HUES48 (cell line): ENCODE measurements around the gene CREB1.
"Not testable (repeated sequence)": the region's sequence is repeated elsewhere in the genome, so short reads cannot be mapped to it uniquely, and the experiment has no call there.

Source experiments
- H3K27ac ChIP-seq: one replicate; pipeline ENCODE4 v1.7.0; 2013; ENCODE audit warnings: low read depth, low read length, inconsistent platforms
- H3K27me3 ChIP-seq: 2 replicates; pipeline ENCODE4 v1.6.1; 2013; ENCODE audit warnings: mild to moderate bottlenecking, low read length; ENCODE audit not compliant: control insufficient read depth, insufficient read depth
- H3K36me3 ChIP-seq: 2 replicates; pipeline ENCODE4 v1.6.1; 2013; ENCODE audit warnings: low read length; ENCODE audit not compliant: control insufficient read depth, insufficient read depth
- H3K4me1 ChIP-seq: 2 replicates; pipeline ENCODE4 v1.6.1; 2013; ENCODE audit warnings: mild to moderate bottlenecking, low read length; ENCODE audit not compliant: control insufficient read depth, insufficient read depth
- H3K4me3 ChIP-seq: 2 replicates; pipeline ENCODE4 v1.5.1; 2013; ENCODE audit warnings: mild to moderate bottlenecking, low read depth, low read length
- H3K9ac ChIP-seq: 2 replicates; pipeline ENCODE4 v1.6.1; 2013; ENCODE audit warnings: mild to moderate bottlenecking, low read depth, low read length, moderate library complexity
- H3K9me3 ChIP-seq: 2 replicates; pipeline ENCODE4 v1.6.1; 2013; ENCODE audit warnings: low read length; ENCODE audit not compliant: control insufficient read depth, insufficient read depth

The CREB1 gene

DNA sequence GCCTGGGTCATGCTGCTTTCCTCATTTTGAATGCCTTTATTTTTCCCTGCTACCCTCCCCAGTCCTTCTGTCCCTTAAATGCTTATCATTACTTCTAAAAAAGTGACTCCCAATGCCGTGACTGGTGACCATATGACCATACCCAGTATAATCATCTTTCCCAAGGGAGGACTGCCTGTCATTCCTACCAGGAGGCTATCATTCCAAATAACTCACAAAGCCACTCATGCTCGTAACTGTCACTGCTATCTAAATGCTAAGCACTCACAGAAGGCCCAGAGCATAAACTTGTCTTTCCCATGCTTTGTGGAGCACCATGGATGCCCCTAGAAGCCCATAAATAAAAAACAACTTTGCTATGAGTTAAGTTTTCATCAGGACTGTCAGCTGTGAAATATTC is 38.7 kb upstream of the CREB1 start:
- Histone ChIP-seq H3K27me3 (no peaks in the 10 kb centered on the region), H3K27ac (no peak overlapping the region), H3K4me1 (peaks cover 8% of the 10 kb centered on the region), H3K36me3 (no peaks in the 10 kb centered on the region), H3K9me3 (no peaks in the 10 kb centered on the region), H3K4me3 (no peak overlapping the region), H3K9ac (no peak overlapping the region)

DNA sequence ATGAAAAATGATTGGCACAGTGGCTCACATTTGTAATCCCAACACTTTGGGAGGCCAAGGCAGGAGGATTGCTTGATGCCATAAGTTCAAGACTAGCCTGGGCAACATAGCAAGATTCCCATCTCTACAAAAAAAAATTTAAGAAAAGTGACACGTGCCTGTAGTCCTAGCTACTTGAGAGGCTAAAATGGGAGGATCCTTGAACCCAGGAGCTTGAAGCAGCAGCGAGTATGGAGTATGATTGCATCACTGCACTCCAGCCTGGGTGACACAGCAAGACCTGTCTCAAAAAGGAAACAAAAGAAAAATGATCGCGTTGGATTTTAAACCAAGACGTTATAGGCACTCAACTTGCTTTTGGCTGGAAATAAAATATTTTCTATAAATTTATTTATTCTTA is 37.8 kb upstream of the CREB1 start:
- Histone ChIP-seq H3K4me3 (no peak overlapping the region), H3K27me3 (no peaks in the 10 kb centered on the region)

DNA sequence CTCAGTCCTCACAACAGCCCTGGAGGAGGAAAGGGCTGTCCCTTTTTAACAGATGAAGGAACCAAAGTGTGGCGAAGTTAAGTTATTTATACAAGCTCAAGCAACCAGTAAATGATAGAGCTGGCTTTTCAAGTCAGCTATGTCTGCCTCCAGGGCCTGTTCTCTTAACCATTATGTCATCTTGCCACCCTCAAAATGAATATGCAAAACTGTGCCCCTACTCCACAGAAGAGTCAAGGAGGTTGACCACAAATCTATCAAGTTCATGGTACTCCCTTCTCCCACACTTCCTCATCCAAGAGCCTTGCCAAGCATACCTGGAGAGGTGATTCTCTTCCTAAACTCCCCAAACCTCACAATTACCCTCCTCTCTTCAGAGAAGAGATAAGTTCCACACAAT is 37.3 kb upstream of the CREB1 start:
- H3K27ac ChIP-seq: no peak overlapping the region
- H3K4me3 ChIP-seq: no peak overlapping the region
- no peaks in the 10 kb centered on the region for H3K27me3 ChIP-seq
- no peaks in the 10 kb centered on the region for H3K9me3 ChIP-seq
- H3K9ac ChIP-seq: no peak overlapping the region
- H3K36me3 ChIP-seq: no peaks in the 10 kb centered on the region
- peaks cover 8% of the 10 kb centered on the region for H3K4me1 ChIP-seq

More for the DNA sequence above, 37.8 kb upstream of the CREB1 start:
- Histone ChIP-seq H3K4me1 (peaks cover 8% of the 10 kb centered on the region), H3K9me3 (no peaks in the 10 kb centered on the region), H3K27ac (no peak overlapping the region), H3K9ac (no peak overlapping the region), H3K36me3 (no peaks in the 10 kb centered on the region)

DNA sequence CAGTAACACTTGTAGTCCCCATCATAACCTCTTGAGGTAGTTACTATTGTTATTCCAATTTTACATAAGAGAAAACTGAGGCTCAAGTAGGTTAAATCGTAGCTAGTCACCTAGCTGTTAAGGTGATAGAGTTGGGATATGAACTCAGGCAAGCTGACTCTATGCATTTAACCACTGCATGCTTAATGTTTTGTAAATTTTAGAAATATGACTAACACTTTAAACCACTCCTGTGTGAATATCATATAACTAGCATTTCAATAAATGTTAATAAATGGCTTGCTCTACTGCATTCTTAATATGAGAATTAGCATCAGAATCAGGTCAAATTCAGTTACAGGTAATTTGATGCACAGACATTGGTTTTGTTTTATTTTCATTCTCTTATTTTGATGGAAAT is 35.6 kb upstream of the CREB1 start:
- Histone ChIP-seq H3K9me3 (no peaks in the 10 kb centered on the region), H3K4me1 (peaks cover 13% of the 10 kb centered on the region), H3K36me3 (no peaks in the 10 kb centered on the region), H3K27ac (no peak overlapping the region), H3K9ac (no peak overlapping the region), H3K4me3 (no peak overlapping the region), H3K27me3 (no peaks in the 10 kb centered on the region)

DNA sequence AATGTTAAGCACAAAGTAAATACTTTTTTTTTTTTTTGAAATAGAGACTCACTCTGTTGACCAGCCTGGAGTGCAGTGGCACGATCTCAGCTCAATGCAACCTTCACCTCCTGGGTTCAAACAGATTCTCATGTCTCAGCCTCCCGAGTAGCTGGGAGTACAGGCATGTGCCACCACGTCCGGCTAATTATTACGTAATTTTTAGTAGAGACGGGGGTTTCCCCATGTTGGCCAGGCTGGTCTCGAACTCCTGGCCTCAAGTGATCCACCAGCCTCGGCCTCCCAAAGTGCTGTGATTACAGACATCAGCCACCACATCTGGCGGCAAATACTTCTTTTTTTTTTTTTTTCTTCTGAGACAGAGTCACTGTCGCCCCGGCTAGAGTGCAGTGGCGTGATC is 32.8 kb upstream of the CREB1 start:
- not testable (repeated sequence) for H3K36me3 ChIP-seq, H3K9ac ChIP-seq, H3K27ac ChIP-seq, H3K27me3 ChIP-seq, H3K4me3 ChIP-seq, H3K9me3 ChIP-seq
- H3K4me1 ChIP-seq: peaks cover 14% of the 10 kb centered on the region

DNA sequence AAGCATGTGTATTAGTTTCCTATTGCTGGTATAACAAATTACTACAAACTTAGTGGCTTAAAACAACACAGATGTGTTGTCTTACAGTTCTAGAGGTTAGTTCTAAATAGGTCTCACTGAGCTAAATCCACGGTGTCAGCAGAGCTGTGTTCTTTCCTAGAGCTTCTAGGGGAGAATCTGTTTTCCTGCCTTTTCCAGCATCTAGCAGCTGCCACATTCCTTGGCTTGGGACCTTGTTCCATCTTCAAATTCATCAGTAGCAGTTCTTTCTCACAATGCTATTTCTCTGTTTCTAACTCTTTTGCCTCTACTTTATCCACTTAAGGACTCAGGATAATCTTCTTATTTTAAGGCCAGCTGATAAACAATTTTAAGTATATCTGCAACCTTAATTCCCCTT is 32.2 kb upstream of the CREB1 start:
- Histone ChIP-seq H3K27ac (no peak overlapping the region), H3K4me1 (peaks cover 14% of the 10 kb centered on the region), H3K4me3 (no peak overlapping the region), H3K9ac (no peak overlapping the region), H3K9me3 (no peaks in the 10 kb centered on the region), H3K27me3 (no peaks in the 10 kb centered on the region), H3K36me3 (no peaks in the 10 kb centered on the region)

DNA sequence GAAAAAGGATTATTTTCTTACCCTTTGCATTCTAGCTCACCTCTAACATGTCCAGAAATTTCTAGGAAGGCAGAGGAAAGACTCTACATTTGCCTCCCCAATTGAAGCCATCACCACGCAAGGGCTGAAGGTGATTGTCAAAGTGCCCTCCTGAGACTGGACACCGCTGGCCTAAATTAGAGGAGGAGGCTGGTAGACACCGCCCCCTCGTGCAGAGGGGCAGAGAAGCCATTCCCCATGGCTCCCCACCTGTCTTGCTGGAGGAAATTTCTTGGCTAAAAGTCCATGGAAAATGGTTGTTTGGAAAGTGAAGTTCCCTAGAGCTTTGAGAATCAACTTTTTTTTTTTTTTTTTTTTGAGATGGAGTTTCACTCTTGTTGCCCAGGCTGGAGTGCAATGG is 31.3 kb upstream of the CREB1 start:
- no peaks in the 10 kb centered on the region for H3K36me3 ChIP-seq
- no peak overlapping the region for H3K27ac ChIP-seq

DNA sequence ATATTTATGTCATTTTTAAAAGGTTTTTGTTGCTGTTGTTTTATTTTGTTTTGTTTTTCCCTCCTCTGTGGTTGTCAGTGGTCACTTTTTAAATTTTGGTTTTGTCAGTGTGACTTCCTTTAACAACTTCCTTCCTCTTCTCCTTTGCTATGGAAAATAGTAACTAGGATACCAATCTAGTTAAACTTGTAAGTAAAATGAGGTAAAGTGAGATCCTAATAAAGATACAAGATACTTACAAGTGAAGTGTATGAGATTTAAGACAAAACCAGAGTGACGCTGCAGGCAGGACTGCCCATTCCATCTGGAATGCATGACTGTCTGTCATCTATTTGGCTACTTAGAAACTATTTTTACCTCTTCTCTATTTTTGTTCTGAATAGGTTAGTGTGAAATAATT is 30.6 kb upstream of the CREB1 start:
- Histone ChIP-seq H3K4me1 (peaks cover 19% of the 10 kb centered on the region), H3K9ac (no peak overlapping the region), H3K27me3 (no peaks in the 10 kb centered on the region), H3K27ac (no peak overlapping the region), H3K9me3 (no peaks in the 10 kb centered on the region), H3K4me3 (no peak overlapping the region), H3K36me3 (no peaks in the 10 kb centered on the region)

More for the DNA sequence above, 31.3 kb upstream of the CREB1 start:
- Histone ChIP-seq H3K27me3 (no peaks in the 10 kb centered on the region), H3K9me3 (no peaks in the 10 kb centered on the region), H3K4me3 (no peak overlapping the region), H3K4me1 (peaks cover 15% of the 10 kb centered on the region), H3K9ac (no peak overlapping the region)

DNA sequence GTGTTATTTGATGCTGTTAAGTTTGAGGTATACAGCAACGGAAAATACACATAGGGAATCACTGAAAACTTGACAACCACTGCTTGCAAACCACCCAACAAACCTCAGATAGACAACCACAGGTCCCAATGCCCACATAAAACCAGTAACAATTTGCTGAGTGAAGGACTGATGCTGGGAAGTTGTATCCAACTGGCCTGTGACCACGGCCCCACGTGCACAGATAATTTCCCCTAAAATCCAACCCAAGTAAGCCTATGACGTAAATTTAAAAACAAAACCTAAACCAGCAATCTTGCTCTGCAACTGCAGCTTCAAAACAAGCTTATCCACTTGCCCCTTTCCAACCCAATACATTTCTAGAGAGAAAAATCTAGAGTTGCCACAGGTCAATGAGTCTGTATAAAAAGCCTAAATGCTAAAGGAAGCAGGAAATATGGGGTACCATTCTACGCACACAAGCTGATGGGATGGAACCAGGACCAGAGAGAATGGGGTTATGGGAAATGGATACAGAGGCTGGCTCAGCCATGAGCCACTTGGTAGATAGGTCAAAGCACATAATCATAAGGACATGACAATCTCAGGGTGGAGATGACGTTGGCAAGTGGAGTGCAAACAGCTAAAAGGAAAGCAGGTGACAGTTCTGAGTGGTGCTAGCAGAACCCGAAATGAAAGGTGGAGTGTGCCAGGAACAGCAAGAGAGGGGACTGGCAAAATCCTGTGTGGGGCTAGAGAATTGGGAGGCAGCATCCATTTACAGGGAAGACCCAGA is 27.8 kb upstream of the CREB1 start:
- Histone ChIP-seq H3K9me3 (no peaks in the 10 kb centered on the region), H3K4me1 (peaks cover 38% of the 10 kb centered on the region), H3K27me3 (no peaks in the 10 kb centered on the region), H3K9ac (no peak overlapping the region), H3K36me3 (no peaks in the 10 kb centered on the region), H3K27ac (no peak overlapping the region), H3K4me3 (no peak overlapping the region)

DNA sequence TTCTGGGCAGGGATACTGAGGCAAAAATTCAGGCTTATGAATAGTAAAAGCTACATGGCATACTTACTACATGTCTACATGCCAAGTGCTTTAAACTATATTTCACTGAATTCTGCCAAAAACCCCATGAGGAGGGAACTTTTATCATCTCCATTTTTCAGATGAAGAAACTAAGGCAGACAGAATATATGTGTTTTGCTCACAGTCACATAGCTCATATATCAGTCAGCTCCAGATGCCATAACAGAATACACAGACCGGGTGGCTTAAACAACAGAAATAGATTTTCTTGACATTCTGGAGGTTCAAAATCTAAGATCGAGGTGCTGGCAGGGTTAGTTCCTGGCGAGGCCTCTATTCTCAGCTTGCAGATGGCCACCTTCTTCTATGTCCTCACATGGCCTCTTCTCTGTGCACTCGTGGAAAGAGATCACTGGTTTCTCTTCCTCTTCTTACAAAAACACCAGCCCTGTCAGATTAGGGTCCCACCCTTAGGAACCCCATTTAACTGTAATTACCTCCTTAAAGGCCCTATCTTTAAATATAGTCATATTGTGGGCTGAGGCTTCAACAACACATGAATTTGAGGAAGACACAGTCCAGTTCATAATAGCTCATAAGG is 27.1 kb upstream of the CREB1 start:
- H3K9me3 ChIP-seq: no peaks in the 10 kb centered on the region
- no peaks in the 10 kb centered on the region for H3K27me3 ChIP-seq
- no peak overlapping the region for H3K27ac ChIP-seq
- peaks cover 38% of the 10 kb centered on the region for H3K4me1 ChIP-seq
- no peaks in the 10 kb centered on the region for H3K36me3 ChIP-seq
- no peak overlapping the region for H3K4me3 ChIP-seq
- H3K9ac ChIP-seq: no peak overlapping the region

DNA sequence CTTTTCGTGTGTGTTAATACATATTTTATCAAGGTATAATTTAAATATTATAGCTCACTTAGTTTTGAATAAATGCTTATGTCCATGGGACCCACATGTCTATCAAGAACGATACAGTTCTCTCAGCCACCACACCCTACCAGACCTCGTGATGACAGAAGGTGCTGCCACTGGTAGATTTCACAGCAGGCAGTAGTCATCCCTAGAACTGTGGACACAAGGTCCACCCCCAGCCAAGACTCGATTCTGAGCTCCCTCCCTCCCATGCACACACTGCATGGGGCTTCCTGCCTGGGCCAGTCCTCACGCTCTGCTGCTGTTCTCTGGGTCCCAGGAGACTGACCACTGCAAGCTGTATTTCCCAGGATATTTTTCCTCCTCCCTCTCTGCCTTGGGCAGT is 26.5 kb upstream of the CREB1 start:
- H3K4me1 ChIP-seq: peaks cover 38% of the 10 kb centered on the region
- H3K27me3 ChIP-seq: no peaks in the 10 kb centered on the region
- H3K27ac ChIP-seq: no peak overlapping the region
- H3K9ac ChIP-seq: no peak overlapping the region
- H3K9me3 ChIP-seq: no peaks in the 10 kb centered on the region
- no peak overlapping the region for H3K4me3 ChIP-seq
- no peaks in the 10 kb centered on the region for H3K36me3 ChIP-seq
